SJSA1 (cell line): ENCODE data around the gene NSUN2. TPM values are rescaled to one million over a fixed set of nuclear protein-coding genes. Genes with fewer than 3 reads are reported as not detected.

Experiments
- DNase-seq, 2 experiments: peaks; one replicate each; pipeline ENCODE4 v3.0.0-alpha.2; 2015 to 2020; ENCODE audit warnings: low spot score in 2 of 2, low read depth in 1 of 2
- H3K27ac ChIP-seq: fragments of 250-450 bp; sonication (Bioruptor Pico); 2 replicates; pipeline ENCODE4 v1.5.1; 2020; ENCODE audit warnings: mild to moderate bottlenecking, moderate library complexity
- H3K27me3 ChIP-seq: fragments of 250-450 bp; sonication (Bioruptor Pico); replicated peaks from 2 replicates; pipeline ENCODE4 v1.5.1; 2020; ENCODE audit warnings: mild to moderate bottlenecking, moderate library complexity
- H3K36me3 ChIP-seq: fragments of 250-450 bp; sonication (Bioruptor Pico); 2 replicates; pipeline ENCODE4 v1.5.1; 2020; ENCODE audit warnings: mild to moderate bottlenecking
- H3K4me1 ChIP-seq: fragments of 250-450 bp; sonication (Bioruptor Pico); replicated peaks from 2 replicates; pipeline ENCODE4 v1.6.1; 2021; ENCODE audit warnings: mild to moderate bottlenecking
- H3K4me3 ChIP-seq: fragments of 250-450 bp; sonication (Bioruptor Pico); 2 replicates; pipeline ENCODE4 v1.5.1; 2020; ENCODE audit warnings: mild to moderate bottlenecking
- H3K9me3 ChIP-seq: fragments of 250-450 bp; sonication (Bioruptor Pico); replicated peaks from 2 replicates; pipeline ENCODE4 v1.5.1; 2020; ENCODE audit warnings: mild to moderate bottlenecking
- total RNA-seq: library from RNA; depleted of rRNA; stranded (reverse); fragments of >200 nt; shearing (Covaris generic); gene quantifications from 2 replicates; pipeline ENCODE4 v1.2.3, GENCODE V29; 2014

The NSUN2 gene
- total RNA-seq, 1 experiment from 2014 or later, result 112 TPM

DNA sequence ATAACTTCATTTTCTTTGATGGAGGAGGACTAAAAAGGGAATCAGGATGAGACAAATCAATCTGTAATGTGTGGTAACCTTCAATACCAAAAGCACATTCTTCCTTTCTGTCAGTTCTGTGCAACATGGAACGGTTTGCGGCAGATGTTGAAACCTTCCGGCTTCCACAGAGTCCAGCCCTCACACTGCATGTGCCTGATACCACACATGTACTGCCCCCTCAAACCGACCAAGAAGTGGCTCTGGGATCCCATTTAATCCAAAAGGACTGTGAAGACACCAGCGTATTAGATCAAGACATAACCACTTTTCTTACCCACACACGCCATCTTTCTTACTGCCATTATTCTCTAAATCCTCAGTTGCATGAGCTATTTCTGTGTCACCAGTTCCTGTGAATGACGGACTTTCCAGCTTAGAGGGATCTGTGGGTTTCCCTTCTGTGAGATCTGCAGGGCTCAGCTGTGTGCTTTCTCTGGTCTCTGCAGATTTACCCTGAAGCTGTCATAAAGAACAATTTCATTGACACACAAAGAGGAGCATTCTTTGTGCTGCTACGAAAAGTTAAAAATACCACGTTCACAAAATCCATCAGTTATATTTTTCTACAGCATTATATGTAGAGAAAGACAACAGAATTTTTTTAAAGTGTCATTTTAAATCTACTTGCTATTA, 25.8 kb downstream of the NSUN2 start:
- H3K27me3 ChIP-seq, result no peaks in the 10 kb centered on the region
- no peak overlapping the region for H3K4me3 ChIP-seq
- H3K36me3 ChIP-seq, result peaks cover 98% of the 10 kb centered on the region
- H3K4me1 ChIP-seq, result no peaks in the 10 kb centered on the region
- DNase-seq, result peak in 1 of 2 experiments; percentile 18
- H3K9me3 ChIP-seq, result no peaks in the 10 kb centered on the region
- no peak overlapping the region for H3K27ac ChIP-seq

DNA sequence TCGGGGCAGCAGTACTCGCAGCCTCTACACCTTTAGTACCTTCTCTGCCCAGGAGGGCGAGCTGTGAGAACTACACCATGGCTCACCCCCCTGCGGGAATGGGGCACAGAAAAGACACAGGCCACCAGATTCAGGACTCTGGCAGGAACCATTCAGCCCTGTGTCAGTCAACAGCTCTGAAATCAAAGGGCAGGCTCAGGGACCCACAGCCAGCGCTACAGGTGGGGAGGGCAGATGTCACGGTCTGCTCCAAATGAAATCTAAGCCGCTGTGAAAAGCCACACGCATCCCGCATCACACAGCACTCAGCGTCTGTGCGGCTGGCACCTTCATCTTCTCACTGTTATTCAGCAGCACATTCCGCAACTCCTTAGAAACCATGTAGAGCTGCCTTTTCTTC, 27.9 kb downstream of the NSUN2 start:
- Histone ChIP-seq H3K9me3 (no peaks in the 10 kb centered on the region), H3K36me3 (peaks cover 98% of the 10 kb centered on the region), H3K27ac (no peak overlapping the region), H3K27me3 (no peaks in the 10 kb centered on the region), H3K4me3 (no peak overlapping the region), H3K4me1 (no peaks in the 10 kb centered on the region)
- peak in 1 of 2 experiments; percentile 34 for DNase-seq

DNA sequence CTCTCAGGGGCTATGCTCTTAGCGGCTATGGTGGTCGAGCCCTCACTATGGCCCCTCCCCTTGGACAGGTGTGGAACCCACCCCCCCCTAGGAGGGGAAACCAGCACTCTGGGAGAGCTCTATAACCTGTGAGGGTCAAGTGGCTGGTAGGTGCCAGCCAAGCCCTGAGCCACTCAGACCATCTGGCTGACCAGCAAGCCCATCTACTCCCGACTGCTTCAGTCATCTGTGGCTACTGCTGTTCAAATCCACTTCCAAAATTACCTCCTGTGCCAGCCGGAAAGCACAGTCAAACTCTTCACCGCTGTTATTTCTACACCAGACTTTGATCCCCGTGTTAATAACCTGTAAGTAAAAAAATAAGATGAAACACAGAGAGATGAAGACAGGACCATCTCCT, 28.5 kb downstream of the NSUN2 start:
- Histone ChIP-seq H3K27ac (no peak overlapping the region), H3K36me3 (peaks cover 98% of the 10 kb centered on the region)

DNA sequence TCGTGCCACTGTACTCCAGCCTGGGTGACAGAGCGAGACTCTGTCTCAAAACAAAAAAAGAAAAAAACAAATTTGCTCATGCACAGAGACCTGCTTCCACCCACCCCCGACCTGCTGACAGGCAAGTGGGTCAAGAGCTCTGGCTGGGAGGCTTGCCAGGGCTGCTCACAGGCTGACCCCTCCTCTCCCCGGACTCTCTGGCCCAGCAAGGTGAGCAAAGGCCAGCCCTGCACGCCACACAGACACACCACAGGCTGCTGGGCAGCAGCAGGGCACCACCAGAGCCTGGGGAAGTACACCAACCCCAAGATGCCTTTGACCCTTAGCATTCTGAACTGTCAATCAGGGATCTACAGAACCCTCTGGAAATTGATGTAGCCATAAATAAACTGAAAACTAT, 29.2 kb downstream of the NSUN2 start:
- peaks cover 98% of the 10 kb centered on the region for H3K36me3 ChIP-seq

More for the DNA sequence above, 28.5 kb downstream of the NSUN2 start:
- peak in 1 of 2 experiments; percentile 36 for DNase-seq
- Histone ChIP-seq H3K4me3 (no peak overlapping the region), H3K27me3 (no peaks in the 10 kb centered on the region), H3K4me1 (no peaks in the 10 kb centered on the region), H3K9me3 (no peaks in the 10 kb centered on the region)

DNA sequence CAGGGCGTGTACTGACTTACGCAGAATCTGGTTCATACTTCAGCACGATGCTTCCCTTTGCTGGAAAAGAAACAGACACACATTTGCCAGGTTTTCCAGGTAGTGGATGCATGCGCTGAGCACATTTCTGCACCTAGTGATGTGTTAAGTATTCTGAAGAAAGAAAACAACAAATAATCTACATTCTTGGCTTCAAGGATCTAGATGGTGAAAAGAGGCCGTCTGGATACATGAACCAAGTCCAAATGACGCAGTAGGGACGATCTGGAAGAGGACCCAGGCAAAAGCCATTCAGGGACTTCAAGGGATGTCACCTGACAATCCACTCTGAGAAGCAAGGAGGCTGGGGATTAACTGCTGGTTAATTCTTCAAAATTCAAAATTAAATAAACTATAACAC, 30.4 kb downstream of the NSUN2 start:
- H3K4me1 ChIP-seq, result no peaks in the 10 kb centered on the region
- peaks cover 98% of the 10 kb centered on the region for H3K36me3 ChIP-seq

More for the DNA sequence above, 29.2 kb downstream of the NSUN2 start:
- Histone ChIP-seq H3K4me3 (no peak overlapping the region), H3K27ac (no peak overlapping the region), H3K4me1 (no peaks in the 10 kb centered on the region), H3K9me3 (no peaks in the 10 kb centered on the region), H3K27me3 (no peaks in the 10 kb centered on the region)
- DNase-seq, result peak in 1 of 2 experiments; percentile 32

DNA sequence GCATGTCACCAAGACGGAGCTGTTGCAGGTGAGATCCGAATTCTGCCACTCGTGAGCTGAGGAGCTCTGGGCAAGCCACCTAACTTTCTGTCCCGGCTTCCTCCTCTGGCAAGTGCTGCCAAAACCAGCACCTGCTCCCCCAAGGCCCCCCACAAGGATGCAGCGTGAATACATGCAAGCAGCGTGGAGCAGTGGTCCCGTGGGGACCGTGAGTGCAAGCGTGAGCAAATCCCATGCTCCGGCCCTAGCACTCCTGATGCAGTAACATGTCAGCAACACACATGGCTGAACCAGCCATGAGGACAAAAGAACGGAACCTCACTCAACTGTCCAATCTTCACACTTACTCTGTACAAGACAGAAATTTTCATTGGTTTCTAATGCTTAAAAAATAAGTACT, 31.0 kb downstream of the NSUN2 start:
- Histone ChIP-seq H3K4me3 (no peak overlapping the region), H3K9me3 (no peaks in the 10 kb centered on the region), H3K36me3 (peaks cover 98% of the 10 kb centered on the region), H3K27me3 (no peaks in the 10 kb centered on the region), H3K4me1 (no peaks in the 10 kb centered on the region), H3K27ac (no peak overlapping the region)
- no peak for DNase-seq

More for the DNA sequence above, 30.4 kb downstream of the NSUN2 start:
- Histone ChIP-seq H3K9me3 (no peaks in the 10 kb centered on the region), H3K27me3 (no peaks in the 10 kb centered on the region), H3K4me3 (no peak overlapping the region), H3K27ac (no peak overlapping the region)
- DNase-seq, result peak in 1 of 2 experiments; percentile 22

DNA sequence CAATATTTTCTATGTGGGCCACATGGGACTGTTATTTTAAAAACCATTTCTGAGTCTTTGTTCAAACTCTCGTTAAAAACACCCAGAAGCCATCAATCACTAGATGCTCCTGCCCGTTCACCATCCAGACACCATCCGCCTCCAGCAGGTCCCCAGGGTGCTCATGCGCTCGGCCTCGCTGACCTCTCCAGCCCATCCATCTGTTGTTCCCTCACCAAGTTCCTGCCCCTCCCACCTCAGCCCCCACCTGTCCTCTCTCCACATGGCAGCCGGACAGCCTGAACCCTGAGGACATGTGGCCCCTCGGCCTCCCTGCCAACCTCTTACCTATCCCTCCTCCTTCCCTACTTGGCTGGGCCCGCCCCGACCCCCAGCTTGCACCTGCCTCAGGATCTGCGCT, 31.6 kb downstream of the NSUN2 start:
- no peak overlapping the region for H3K27ac ChIP-seq
- no peaks in the 10 kb centered on the region for H3K9me3 ChIP-seq
- H3K4me3 ChIP-seq, result no peak overlapping the region
- no peaks in the 10 kb centered on the region for H3K4me1 ChIP-seq
- no peaks in the 10 kb centered on the region for H3K27me3 ChIP-seq
- no peak for DNase-seq
- peaks cover 100% of the 10 kb centered on the region for H3K36me3 ChIP-seq

DNA sequence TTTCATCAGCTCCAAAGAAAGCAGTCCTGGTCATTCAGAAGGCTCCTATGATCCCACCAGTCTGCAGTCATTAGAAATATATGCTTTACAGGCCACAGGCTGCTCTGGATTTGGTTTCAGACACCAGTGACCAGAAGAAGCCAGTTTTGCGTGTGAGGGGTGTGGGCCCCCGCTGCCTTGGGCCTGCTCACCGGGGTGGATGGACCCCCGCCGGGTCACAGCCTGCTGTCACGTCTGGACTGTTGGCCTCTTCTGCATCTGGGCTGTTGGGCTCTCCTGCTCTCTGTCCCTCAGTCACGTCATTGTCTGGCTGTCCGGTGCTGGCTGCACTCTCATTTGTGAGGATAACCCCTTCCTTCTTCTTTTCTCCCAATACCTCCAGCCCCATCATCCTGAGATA, 33.1 kb downstream of the NSUN2 start:
- Histone ChIP-seq H3K36me3 (peaks cover 87% of the 10 kb centered on the region), H3K4me1 (no peaks in the 10 kb centered on the region), H3K4me3 (no peak overlapping the region), H3K27ac (no peak overlapping the region), H3K9me3 (no peaks in the 10 kb centered on the region), H3K27me3 (no peaks in the 10 kb centered on the region)
- peak in 1 of 2 experiments; percentile 36 for DNase-seq

DNA sequence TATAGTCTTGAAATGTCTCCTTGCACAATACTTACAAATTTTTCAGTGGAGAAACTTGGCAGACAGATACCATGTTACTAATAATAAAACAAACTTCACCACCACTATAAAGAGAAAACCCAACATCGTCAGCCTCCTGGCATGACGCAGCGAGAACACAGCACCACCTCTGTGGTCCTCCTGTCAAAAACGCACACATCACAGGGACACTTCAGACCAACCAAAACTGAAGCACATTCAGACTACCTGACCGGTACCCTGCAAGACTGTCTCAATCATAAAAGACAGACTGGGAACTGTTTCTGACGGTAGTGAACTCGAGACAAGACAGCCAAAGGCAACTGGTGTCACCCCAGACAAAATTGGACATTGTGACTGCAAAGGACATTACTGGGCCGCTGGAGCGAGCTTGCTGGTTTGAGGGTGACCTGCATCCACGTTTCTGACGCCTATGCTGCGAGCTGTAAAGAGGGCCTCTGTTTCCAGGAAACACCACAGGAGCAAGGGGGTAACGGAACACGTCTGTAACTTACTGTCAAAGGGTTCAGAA, 34.4 kb downstream of the NSUN2 start:
- Histone ChIP-seq H3K9me3 (no peaks in the 10 kb centered on the region), H3K4me3 (no peak overlapping the region), H3K4me1 (no peaks in the 10 kb centered on the region), H3K36me3 (peaks cover 74% of the 10 kb centered on the region), H3K27me3 (no peaks in the 10 kb centered on the region), H3K27ac (no peak overlapping the region)
- DNase-seq, result peak in 1 of 2 experiments; percentile 31

DNA sequence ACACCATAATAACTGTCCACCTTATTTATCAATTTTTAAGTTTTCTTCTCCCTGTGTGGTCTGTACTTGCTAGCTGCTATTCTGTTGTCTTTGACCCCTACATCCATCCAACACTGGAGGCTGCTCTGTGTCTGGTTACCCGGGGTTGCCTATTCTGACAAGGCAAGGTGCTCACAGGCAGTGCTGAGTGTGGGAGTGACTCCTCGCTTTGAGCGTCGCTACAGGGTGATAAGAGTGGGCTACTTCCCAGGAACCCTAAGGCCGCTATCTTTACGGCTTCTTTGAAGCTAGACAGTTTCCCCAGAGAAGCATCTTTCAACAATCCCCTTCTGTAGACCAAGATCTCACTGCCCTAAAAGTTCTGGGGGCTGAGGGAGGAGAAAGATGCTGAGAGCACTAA, 35.3 kb downstream of the NSUN2 start:
- H3K4me3 ChIP-seq, result no peak overlapping the region
- H3K4me1 ChIP-seq, result no peaks in the 10 kb centered on the region
- H3K36me3 ChIP-seq, result peaks cover 65% of the 10 kb centered on the region
- no peak overlapping the region for H3K27ac ChIP-seq
- no peaks in the 10 kb centered on the region for H3K9me3 ChIP-seq
- DNase-seq, result peak in 1 of 2 experiments; percentile 13
- no peaks in the 10 kb centered on the region for H3K27me3 ChIP-seq

DNA sequence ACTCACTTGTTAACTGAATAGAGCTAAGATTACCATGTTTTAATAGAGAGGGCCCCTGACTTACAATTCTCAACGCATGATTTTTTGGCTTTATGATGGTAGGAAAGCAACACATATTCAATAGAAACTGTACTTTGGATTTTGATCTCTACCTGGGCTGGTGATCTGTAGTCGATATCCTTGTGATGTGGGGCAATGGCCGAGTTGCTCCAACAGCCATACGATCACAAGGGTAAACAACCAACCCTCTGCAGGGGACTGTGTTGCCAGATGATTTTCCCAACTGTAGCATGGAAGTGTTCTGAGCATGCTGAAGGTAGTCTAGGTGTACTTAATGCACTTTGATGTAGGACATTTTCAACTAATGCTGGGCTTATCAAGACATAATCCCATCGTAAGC, 36.5 kb downstream of the NSUN2 start:
- Histone ChIP-seq H3K27ac (no peak overlapping the region), H3K9me3 (no peaks in the 10 kb centered on the region), H3K27me3 (no peaks in the 10 kb centered on the region), H3K36me3 (peaks cover 53% of the 10 kb centered on the region), H3K4me1 (no peaks in the 10 kb centered on the region), H3K4me3 (no peak overlapping the region)
- peak in 1 of 2 experiments; percentile 16 for DNase-seq

DNA sequence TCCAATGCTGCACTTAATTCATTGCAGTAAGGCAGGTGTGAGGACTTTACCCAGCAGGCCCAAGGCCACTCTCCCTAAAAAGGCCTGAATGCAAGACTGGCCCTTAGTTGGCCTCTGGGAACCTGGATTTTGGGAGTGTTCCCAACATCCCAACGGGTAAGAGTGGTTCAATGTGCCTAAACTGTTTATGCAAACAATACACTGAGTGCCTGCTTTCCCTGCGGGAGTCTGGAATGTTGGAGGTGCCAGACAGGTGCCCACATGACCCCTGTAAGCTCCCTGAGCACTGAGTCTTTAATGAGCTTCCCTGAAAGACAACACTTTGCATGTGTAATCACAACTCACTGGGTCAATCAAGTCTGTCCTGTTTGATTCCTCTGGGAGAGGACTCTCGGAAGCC, 37.4 kb downstream of the NSUN2 start:
- Histone ChIP-seq H3K27me3 (no peaks in the 10 kb centered on the region), H3K27ac (no peak overlapping the region)

DNA sequence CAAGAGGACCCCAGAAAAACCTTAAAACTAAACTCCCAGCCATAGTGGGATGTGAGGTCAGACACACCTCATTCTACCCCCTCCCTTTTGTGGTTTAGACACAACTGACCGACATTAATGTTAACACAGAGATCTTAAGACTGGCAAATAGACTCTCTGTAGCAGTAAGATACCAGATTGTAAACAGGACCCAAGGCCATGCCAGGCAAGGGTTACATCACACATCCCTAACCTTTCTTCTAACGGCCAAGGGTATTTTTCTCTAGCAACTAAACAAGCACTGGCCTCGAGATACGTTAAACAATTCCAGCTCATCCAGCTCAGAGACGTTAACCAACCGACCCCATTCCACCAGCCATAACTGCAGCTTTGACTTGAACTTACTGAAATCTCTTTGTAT, 38.8 kb downstream of the NSUN2 start:
- Histone ChIP-seq H3K4me3 (no peak overlapping the region), H3K4me1 (no peaks in the 10 kb centered on the region), H3K27ac (no peak overlapping the region), H3K9me3 (no peaks in the 10 kb centered on the region), H3K27me3 (no peaks in the 10 kb centered on the region), H3K36me3 (peaks cover 30% of the 10 kb centered on the region)
- DNase-seq, result peak in 1 of 2 experiments; percentile 28

More for the DNA sequence above, 37.4 kb downstream of the NSUN2 start:
- Histone ChIP-seq H3K4me1 (no peaks in the 10 kb centered on the region), H3K4me3 (no peak overlapping the region), H3K9me3 (no peaks in the 10 kb centered on the region), H3K36me3 (peaks cover 43% of the 10 kb centered on the region)
- DNase-seq, result peak in 1 of 2 experiments; percentile 22

DNA sequence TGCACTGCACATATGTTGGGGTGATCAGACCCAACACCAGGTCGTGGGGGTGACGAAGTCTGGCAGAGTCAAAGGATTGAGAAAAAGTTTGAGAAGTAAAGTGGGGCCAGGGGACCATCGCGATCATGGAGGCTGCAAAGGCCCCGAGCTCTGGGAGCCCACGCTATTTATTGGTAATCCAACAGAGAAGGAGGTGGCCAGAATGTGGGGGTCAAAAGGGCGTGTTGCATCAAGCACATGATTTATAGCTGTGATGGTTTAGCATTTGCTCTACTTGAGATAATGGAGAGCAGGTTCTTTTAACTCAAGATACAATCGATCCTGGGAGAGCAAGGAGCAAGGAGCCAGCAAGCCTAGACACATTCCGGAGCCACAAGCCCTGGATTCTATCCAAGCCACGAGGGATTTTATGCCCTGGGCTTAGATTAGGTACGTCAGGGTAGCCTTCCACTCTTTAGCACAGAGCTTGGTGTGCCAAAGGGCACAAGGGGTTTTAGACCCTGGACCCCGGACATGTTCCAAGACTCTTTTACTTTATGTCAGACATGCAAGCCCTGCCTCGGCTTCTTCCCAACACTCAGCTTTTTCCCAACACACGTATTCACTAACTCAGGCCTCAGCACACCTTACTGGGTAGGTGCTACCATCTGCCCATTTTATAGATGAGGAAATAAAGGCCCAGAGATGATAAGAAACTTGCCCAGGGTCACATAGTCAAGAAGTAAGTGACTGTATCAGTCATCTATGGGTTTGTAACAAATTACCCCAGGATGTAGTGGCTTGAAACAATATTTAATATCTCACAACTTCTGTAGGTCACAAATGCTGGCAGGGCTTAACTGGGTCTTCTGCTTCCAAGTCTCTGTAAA, 39.5 kb downstream of the NSUN2 start:
- no peaks in the 10 kb centered on the region for H3K4me1 ChIP-seq
- no peak overlapping the region for H3K27ac ChIP-seq
- peak in 1 of 2 experiments; percentile 34 for DNase-seq
- no peaks in the 10 kb centered on the region for H3K27me3 ChIP-seq
- peaks cover 23% of the 10 kb centered on the region for H3K36me3 ChIP-seq
- H3K9me3 ChIP-seq, result no peaks in the 10 kb centered on the region
- H3K4me3 ChIP-seq, result no peak overlapping the region
